Gastrocnemius medialis (tissue), 4 donors: Measurements from ENCODE around the gene ARHGAP6.

Experiments used
- POLR2A ChIP-seq, 2 donors: fragments of 450-650 bp; IDR thresholded peaks; one replicate each; pipeline ENCODE4 v1.6.1; 2017; ENCODE audit warnings: antibody characterized with exemption in 2 of 2, mild to moderate bottlenecking in 2 of 2, moderate library complexity in 2 of 2
- TF ChIP-seq, protein P1 (sequence below), 5 experiments: fragments of 450-650 bp in 3 of 5; fragments of 200-600 bp in 2 of 5; sonication (generic) in 2 of 5; IDR thresholded peaks in 4 of 5; conservative IDR thresholded peaks in 1 of 5; 1 replicate in 4 of 5; 2 replicates in 1 of 5; pipeline ENCODE4 v1.5.1; 2016 to 2019; ENCODE audit warnings: antibody characterized with exemption in 5 of 5, mild to moderate bottlenecking in 3 of 5, moderate library complexity in 3 of 5

DNA sequence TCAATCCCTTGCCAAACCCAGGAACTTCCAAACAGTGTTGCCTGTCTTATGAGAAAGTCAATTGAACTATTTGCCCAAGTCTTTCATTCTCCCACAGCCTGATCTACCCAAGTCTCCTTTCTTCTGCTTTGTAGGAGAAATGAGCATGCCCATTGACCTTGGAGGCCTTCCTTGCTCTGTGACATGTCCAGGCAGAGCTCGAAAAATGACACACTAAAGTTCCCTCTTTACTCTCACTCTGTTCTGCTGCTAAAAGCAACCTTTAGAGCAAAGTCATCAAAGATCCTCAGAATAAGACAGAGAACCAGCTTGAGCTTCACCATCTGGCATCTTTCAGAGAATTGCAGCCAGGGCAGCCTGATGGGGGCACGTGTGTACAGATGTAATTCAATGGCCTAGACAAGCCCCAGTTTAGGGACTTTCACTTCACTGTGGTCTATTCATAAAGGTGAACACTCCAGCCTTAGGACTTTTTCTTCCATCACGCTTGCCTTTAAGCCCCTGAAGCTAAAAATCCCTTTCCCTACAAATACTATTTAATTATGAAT is 236.1 kb downstream of the ARHGAP6 start:
- TF ChIP-seq, protein P1, sequence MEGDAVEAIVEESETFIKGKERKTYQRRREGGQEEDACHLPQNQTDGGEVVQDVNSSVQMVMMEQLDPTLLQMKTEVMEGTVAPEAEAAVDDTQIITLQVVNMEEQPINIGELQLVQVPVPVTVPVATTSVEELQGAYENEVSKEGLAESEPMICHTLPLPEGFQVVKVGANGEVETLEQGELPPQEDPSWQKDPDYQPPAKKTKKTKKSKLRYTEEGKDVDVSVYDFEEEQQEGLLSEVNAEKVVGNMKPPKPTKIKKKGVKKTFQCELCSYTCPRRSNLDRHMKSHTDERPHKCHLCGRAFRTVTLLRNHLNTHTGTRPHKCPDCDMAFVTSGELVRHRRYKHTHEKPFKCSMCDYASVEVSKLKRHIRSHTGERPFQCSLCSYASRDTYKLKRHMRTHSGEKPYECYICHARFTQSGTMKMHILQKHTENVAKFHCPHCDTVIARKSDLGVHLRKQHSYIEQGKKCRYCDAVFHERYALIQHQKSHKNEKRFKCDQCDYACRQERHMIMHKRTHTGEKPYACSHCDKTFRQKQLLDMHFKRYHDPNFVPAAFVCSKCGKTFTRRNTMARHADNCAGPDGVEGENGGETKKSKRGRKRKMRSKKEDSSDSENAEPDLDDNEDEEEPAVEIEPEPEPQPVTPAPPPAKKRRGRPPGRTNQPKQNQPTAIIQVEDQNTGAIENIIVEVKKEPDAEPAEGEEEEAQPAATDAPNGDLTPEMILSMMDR (IDR thresholded peaks at IDR 0.05 in 4 of 5, conservative IDR thresholded peaks at IDR 0.05 in 1 of 5), result no peak
- no peak for TF ChIP-seq POLR2A (IDR thresholded peaks at IDR 0.05)
